Natural killer cell (primary cell): ENCODE results near the gene LMNTD1. TPM values are rescaled to one million over a fixed set of nuclear protein-coding genes. Genes with fewer than 3 reads are reported as not detected.

Experiments
- ATAC-seq, 3 donors: fragments of 150-1000 bp in 2 of 3; fragments of 200-7000 bp in 1 of 3; cut with Tn5 transposase; 1 replicate in 1 of 3; 2 replicates in 2 of 3; pipeline ENCODE4 v1.10.0; 2021; ENCODE audit warnings: mild to moderate bottlenecking in 2 of 3, moderate library complexity in 2 of 3
- DNase-seq, 2 donors: peaks; one replicate each; pipeline versions ENCODE4 v3.0.0 to v3.0.0-alpha.2; 2013 to 2021; ENCODE audit warnings: mixed read lengths in 1 of 2
- H3K27ac ChIP-seq: one replicate; pipeline ENCODE4 v1.5.1; 2013; ENCODE audit warnings: mild to moderate bottlenecking, low read length
- H3K27me3 ChIP-seq: one replicate; pipeline ENCODE4 v1.6.1; 2013; ENCODE audit warnings: low read length; ENCODE audit not compliant: control insufficient read depth, insufficient read depth
- H3K36me3 ChIP-seq: one replicate; pipeline ENCODE4 v1.6.1; 2013; ENCODE audit warnings: low read length; ENCODE audit not compliant: control insufficient read depth, insufficient read depth
- H3K4me1 ChIP-seq: one replicate; pipeline ENCODE4 v1.6.1; 2013; ENCODE audit warnings: low read length; ENCODE audit not compliant: control insufficient read depth, insufficient read depth
- H3K4me3 ChIP-seq: one replicate; pipeline ENCODE4 v1.5.1; 2013; ENCODE audit warnings: low read length
- H3K9me3 ChIP-seq: one replicate; pipeline ENCODE4 v1.6.1; 2013; ENCODE audit warnings: low read length; ENCODE audit not compliant: control insufficient read depth, insufficient read depth
- H3K27ac Mint-ChIP-seq, 2 donors: one replicate each; pipeline ENCODE4 v1.8.0; 2022; ENCODE audit warnings: mild to moderate bottlenecking in 2 of 2, mixed read lengths in 2 of 2, moderate library complexity in 1 of 2
- H3K27me3 Mint-ChIP-seq, 2 donors: one replicate each; pipeline ENCODE4 v1.8.0; 2022; ENCODE audit warnings: low read depth in 2 of 2, mixed read lengths in 2 of 2
- H3K36me3 Mint-ChIP-seq: one replicate; pipeline ENCODE4 v1.8.0; 2022; ENCODE audit warnings: mixed read lengths
- H3K4me1 Mint-ChIP-seq, 2 donors: one replicate each; pipeline ENCODE4 v1.8.0; 2022; ENCODE audit warnings: mixed read lengths in 2 of 2
- H3K4me3 Mint-ChIP-seq: one replicate; pipeline ENCODE4 v1.8.0; 2022; ENCODE audit warnings: mild to moderate bottlenecking, moderate library complexity, mixed read lengths
- H3K9me3 Mint-ChIP-seq, 2 donors: one replicate each; pipeline ENCODE4 v1.8.0; 2022; ENCODE audit warnings: mixed read lengths in 2 of 2
- WGBS: methylation state at CpG from one replicate; pipeline ENCODE4 v1.1.7; 2013; ENCODE audit warnings: missing lambda C conversion rate; ENCODE audit not compliant: insufficient coverage; 5-methylcytosine and 5-hydroxymethylcytosine counted together
- intact Hi-C: fragments of 100-400 bp; cut with micrococcal nuclease; formaldehyde crosslinking; loops from one replicate; pipeline ENCODE4 v1.14.2; 2022
- total RNA-seq, 4 donors: library from RNA; stranded (reverse); fragments of 120-200 nt in 1 of 4; gene quantifications; one replicate each; pipeline versions ENCODE4 v1.2.3 to v1.2.4, GENCODE V29; 2013 to 2022
- TF ChIP-seq, protein P1 (sequence below): fragments of 200-600 bp; IDR thresholded peaks from one replicate; pipeline ENCODE4 v1.8.0; 2022; ENCODE audit warnings: antibody characterized with exemption

Gene LMNTD1
- total RNA-seq, 3 donors from 2014 or later (not counting 1 experiment from before 2014, with no cell fraction given) = not detected

DNA sequence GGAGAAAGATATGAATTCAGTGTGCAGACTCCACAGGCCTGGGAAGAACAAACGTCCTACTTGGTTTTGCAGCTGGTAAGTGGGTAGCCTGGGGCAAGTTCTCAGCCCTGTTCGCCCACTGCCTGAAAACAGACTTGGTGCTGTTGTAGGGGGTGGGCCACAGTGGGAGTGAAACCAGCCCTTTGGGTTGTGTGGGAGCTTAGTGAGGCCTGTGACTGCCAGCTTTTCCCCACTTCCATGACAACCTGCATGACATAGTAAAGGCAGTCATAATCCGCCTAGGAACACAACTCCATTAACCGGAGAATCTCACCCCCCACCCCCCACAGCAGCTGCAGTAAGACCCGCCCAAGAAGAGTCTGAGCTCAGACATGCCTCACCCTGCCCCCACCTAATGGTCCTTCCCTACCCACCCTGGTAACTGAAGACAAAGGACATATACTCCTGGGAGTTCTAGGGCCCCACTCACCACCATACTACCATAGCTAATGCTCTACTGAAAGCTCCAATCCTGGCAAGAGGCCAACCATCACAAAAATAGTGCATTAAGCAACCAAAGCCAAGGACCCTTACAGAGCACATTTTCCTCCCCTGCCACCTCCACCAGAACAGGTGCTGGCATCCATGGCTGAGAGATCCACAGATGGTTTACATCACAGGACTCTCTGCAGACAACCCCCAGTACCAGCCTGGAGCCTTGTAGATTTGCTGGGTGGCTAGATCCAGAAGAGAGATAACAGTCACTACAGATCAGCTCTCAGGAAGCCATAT is 39.8 kb upstream of the LMNTD1 start:
- H3K27me3 ChIP-seq = no peaks in the 10 kb centered on the region
- intact Hi-C loops = no loop called here
- H3K27ac ChIP-seq = no peak overlapping the region
- Mint-ChIP-seq H3K27me3 (no peaks in the 10 kb centered on the region), H3K27ac (no peak overlapping the region), H3K4me1 (peaks cover 34 to 41% of the 10 kb centered on the region in 2 donors), H3K4me3 (no peak overlapping the region), H3K9me3 (peaks cover 0 to 6% of the 10 kb centered on the region in 2 donors), H3K36me3 (peaks cover 10% of the 10 kb centered on the region)
- no peaks in the 10 kb centered on the region for H3K9me3 ChIP-seq
- H3K36me3 ChIP-seq = no peaks in the 10 kb centered on the region
- TF ChIP-seq, protein P1, sequence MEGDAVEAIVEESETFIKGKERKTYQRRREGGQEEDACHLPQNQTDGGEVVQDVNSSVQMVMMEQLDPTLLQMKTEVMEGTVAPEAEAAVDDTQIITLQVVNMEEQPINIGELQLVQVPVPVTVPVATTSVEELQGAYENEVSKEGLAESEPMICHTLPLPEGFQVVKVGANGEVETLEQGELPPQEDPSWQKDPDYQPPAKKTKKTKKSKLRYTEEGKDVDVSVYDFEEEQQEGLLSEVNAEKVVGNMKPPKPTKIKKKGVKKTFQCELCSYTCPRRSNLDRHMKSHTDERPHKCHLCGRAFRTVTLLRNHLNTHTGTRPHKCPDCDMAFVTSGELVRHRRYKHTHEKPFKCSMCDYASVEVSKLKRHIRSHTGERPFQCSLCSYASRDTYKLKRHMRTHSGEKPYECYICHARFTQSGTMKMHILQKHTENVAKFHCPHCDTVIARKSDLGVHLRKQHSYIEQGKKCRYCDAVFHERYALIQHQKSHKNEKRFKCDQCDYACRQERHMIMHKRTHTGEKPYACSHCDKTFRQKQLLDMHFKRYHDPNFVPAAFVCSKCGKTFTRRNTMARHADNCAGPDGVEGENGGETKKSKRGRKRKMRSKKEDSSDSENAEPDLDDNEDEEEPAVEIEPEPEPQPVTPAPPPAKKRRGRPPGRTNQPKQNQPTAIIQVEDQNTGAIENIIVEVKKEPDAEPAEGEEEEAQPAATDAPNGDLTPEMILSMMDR = no peak
- DNase-seq (no peak), ATAC-seq (no peak)
- H3K4me3 ChIP-seq = no peak overlapping the region
- H3K4me1 ChIP-seq = peaks cover 19% of the 10 kb centered on the region
- WGBS = 63% methylated on average over 4 of the region's 5 CpGs

DNA sequence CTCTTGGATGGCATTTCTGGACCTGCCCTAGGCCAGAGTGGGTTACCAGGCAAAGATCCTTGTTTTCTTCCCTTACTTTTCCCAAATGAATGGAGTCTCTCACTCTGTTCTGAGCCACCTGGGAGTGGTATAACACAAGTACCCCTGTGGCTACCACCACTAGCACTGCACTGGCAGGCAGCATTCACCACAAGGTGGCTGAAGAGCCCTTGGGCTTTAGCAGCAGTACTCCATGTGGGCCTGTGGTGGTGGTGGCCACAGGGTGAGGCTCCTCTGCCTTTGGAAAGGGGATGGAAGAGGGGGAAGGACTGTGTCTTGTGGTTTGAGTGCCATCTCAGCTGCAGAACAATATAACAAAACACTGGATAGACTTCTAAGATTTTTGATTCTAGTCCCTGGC is 38.1 kb upstream of the LMNTD1 start:
- H3K9me3 ChIP-seq = peaks cover 3% of the 10 kb centered on the region
- H3K4me1 ChIP-seq = peaks cover 19% of the 10 kb centered on the region
- intact Hi-C loops = no loop called here
- H3K4me3 Mint-ChIP-seq = no peak overlapping the region
- peaks cover 34 to 40% of the 10 kb centered on the region in 2 donors for H3K4me1 Mint-ChIP-seq
- DNase-seq (no peak), ATAC-seq (peak in 1 of 3 donors; percentile 48)
- H3K9me3 Mint-ChIP-seq = peaks cover 4 to 6% of the 10 kb centered on the region in 2 donors
- H3K27ac ChIP-seq = no peak overlapping the region
- no peaks in the 10 kb centered on the region for H3K27me3 ChIP-seq
- H3K27me3 Mint-ChIP-seq = no peaks in the 10 kb centered on the region
- H3K36me3 Mint-ChIP-seq = peaks cover 9% of the 10 kb centered on the region
- H3K36me3 ChIP-seq = no peaks in the 10 kb centered on the region
- peak overlapping the region in 1 of 2 donors; percentile 83 for H3K27ac Mint-ChIP-seq
- TF ChIP-seq, protein P1 = no peak
- no peak overlapping the region for H3K4me3 ChIP-seq

DNA sequence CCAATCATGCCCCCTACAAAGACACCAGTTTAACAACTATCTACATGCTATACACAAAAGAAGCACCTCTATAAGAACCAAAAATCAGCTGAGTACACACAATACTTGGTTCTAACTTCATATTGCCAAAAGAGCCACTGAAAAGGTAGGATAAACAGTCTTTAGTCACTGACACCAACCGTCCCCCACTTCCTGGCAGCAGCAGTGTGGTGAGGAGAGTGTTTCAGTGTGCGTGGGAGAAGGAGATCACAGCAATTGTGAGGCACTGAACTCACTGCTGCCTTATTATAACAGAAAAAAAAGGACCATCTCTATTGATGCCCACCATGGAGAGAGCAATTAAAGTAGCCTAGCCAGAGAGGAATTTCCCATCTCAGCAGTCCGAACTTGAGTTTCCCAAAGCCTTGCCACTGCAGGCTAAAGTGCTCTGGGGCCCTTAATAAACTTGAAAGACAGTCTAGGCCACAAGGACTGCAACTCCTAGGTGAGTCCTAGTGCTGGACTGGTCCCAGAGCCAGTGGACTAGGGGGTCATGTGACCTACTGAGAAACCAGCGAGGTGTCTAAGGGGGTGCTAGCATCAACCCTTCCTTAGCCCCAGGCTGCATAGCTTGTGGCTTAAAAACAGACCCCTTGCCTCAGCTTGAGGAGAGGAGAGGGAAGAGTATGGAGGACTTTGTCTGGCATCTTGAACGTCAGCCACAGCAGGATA is 37.1 kb upstream of the LMNTD1 start:
- Mint-ChIP-seq H3K9me3 (peaks cover 0 to 4% of the 10 kb centered on the region in 2 donors), H3K36me3 (no peaks in the 10 kb centered on the region), H3K27ac (peak overlapping the region; percentile 74 to 83), H3K27me3 (no peaks in the 10 kb centered on the region), H3K4me1 (peaks cover 25 to 30% of the 10 kb centered on the region in 2 donors), H3K4me3 (peak overlapping the region; percentile 72)
- Histone ChIP-seq H3K4me1 (peaks cover 19% of the 10 kb centered on the region), H3K4me3 (no peak overlapping the region), H3K27ac (peak overlapping the region; percentile 53), H3K27me3 (no peaks in the 10 kb centered on the region), H3K9me3 (peaks cover 3% of the 10 kb centered on the region), H3K36me3 (no peaks in the 10 kb centered on the region)
- intact Hi-C loops = no loop called here
- DNase-seq (peak in 1 of 2 donors; percentile 39), ATAC-seq (peak; percentile 79 to 90 (median 87))
- TF ChIP-seq, protein P1 = no peak
- WGBS = 56% methylated on average over 3 of the region's 5 CpGs
